ENCODE measurements around the gene FECH. TPM values are rescaled to one million over a fixed set of nuclear protein-coding genes. Genes with fewer than 3 reads are reported as not detected.

Gene FECH
- total RNA-seq, 1 donor from 2014 or later = 33.0 TPM

GRCh38 chr18:57550510-57550909 lies 36.0 kb downstream of the FECH start:
- Histone ChIP-seq H3K4me1 (no peaks in the 10 kb centered on the region), H3K27me3 (no peaks in the 10 kb centered on the region), H3K27ac (no peak overlapping the region), H3K36me3 (peaks cover 35 to 56% of the 10 kb centered on the region in 2 donors), H3K4me3 (no peak overlapping the region), H3K9me3 (no peaks in the 10 kb centered on the region)
- TF ChIP-seq CTCF (IDR thresholded peaks at IDR 0.05) = no peak
- DNase-seq (ENCODE audit: low spot score in 2 of 2) = no peak
- intact Hi-C loops (cut with DNase I) = no loop called here

GRCh38 chr18:57547260-57547659 lies 39.2 kb downstream of the FECH start:
- no peak overlapping the region for H3K27ac ChIP-seq
- DNase-seq (ENCODE audit: low spot score in 2 of 2) = no peak
- no peak overlapping the region for H3K4me3 ChIP-seq
- no peaks in the 10 kb centered on the region for H3K27me3 ChIP-seq
- no peak for TF ChIP-seq CTCF (IDR thresholded peaks at IDR 0.05)
- intact Hi-C loops (cut with DNase I) = no loop called here
- H3K4me1 ChIP-seq = no peaks in the 10 kb centered on the region
- peaks cover 16 to 26% of the 10 kb centered on the region in 2 donors for H3K36me3 ChIP-seq
- no peaks in the 10 kb centered on the region for H3K9me3 ChIP-seq

- no peaks in the 10 kb centered on the region for H3K4me1 ChIP-seq
- intact Hi-C loops (cut with DNase I) = no loop called here
- no peaks in the 10 kb centered on the region for H3K27me3 ChIP-seq
- no peaks in the 10 kb centered on the region for H3K9me3 ChIP-seq
- no peak overlapping the region for H3K27ac ChIP-seq
- TF ChIP-seq CTCF (IDR thresholded peaks at IDR 0.05) = no peak
- H3K36me3 ChIP-seq = peaks cover 3 to 7% of the 10 kb centered on the region in 2 donors
- DNase-seq (ENCODE audit: low spot score in 2 of 2) = no peak
- H3K4me3 ChIP-seq = no peak overlapping the region
Measured at GRCh38 chr18:57544936-57545660, 41.4 kb downstream of the FECH start.

DNA sequence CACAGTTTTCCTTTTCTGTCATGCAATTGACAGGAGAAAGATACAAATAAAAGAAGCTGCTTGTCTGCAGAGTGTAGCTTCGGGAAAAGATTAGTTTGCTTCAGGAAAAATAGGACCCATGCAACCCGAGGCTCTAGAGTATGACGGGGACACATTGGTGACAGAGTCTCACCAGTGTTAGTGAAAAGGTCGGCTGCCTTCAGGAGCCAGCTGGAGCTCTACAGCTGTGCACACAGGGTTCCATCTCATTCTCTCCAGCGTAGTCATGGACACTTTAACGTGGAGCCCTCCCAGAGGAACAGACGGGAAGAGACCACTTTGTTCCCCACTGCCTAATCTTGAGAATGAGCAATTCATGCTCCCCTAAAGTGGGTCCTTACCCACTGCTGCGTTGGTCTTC lies 42.9 kb downstream of the FECH start:
- intact Hi-C loops (cut with DNase I) = no loop called here
- H3K36me3 ChIP-seq = no peaks in the 10 kb centered on the region
- TF ChIP-seq CTCF (IDR thresholded peaks at IDR 0.05) = no peak

GRCh38 chr18:57542812-57543427 lies 43.6 kb downstream of the FECH start:
- Histone ChIP-seq H3K9me3 (no peaks in the 10 kb centered on the region), H3K36me3 (no peaks in the 10 kb centered on the region), H3K27me3 (no peaks in the 10 kb centered on the region), H3K4me3 (no peak overlapping the region), H3K27ac (no peak overlapping the region), H3K4me1 (no peaks in the 10 kb centered on the region)
- TF ChIP-seq CTCF (IDR thresholded peaks at IDR 0.05) = no peak
- intact Hi-C loops (cut with DNase I) = no loop called here
- DNase-seq (ENCODE audit: low spot score in 2 of 2) = no peak

More for the DNA sequence above, 42.9 kb downstream of the FECH start:
- Histone ChIP-seq H3K4me1 (no peaks in the 10 kb centered on the region), H3K27ac (no peak overlapping the region), H3K27me3 (no peaks in the 10 kb centered on the region), H3K9me3 (no peaks in the 10 kb centered on the region), H3K4me3 (no peak overlapping the region)
- no peak for DNase-seq (ENCODE audit: low spot score in 2 of 2)
